ENCODE measurements around the gene BABAM2.

- TF ChIP-seq ZNF704 (tag by site-specific recombination; IDR thresholded peaks at IDR 0.05), result no peak
- no peak for TF ChIP-seq ZNF24 (tag by site-specific recombination; IDR thresholded peaks at IDR 0.05)
- TF ChIP-seq, protein P1, sequence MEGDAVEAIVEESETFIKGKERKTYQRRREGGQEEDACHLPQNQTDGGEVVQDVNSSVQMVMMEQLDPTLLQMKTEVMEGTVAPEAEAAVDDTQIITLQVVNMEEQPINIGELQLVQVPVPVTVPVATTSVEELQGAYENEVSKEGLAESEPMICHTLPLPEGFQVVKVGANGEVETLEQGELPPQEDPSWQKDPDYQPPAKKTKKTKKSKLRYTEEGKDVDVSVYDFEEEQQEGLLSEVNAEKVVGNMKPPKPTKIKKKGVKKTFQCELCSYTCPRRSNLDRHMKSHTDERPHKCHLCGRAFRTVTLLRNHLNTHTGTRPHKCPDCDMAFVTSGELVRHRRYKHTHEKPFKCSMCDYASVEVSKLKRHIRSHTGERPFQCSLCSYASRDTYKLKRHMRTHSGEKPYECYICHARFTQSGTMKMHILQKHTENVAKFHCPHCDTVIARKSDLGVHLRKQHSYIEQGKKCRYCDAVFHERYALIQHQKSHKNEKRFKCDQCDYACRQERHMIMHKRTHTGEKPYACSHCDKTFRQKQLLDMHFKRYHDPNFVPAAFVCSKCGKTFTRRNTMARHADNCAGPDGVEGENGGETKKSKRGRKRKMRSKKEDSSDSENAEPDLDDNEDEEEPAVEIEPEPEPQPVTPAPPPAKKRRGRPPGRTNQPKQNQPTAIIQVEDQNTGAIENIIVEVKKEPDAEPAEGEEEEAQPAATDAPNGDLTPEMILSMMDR (tag by site-specific recombination; IDR thresholded peaks at IDR 0.05), result no peak
- TF ChIP-seq ZNF37A (tag by site-specific recombination; IDR thresholded peaks at IDR 0.05), result no peak
- TF ChIP-seq BCL11A (tag by site-specific recombination; IDR thresholded peaks at IDR 0.05; ENCODE audit: low read depth), result no peak
- TF ChIP-seq, protein P2, sequence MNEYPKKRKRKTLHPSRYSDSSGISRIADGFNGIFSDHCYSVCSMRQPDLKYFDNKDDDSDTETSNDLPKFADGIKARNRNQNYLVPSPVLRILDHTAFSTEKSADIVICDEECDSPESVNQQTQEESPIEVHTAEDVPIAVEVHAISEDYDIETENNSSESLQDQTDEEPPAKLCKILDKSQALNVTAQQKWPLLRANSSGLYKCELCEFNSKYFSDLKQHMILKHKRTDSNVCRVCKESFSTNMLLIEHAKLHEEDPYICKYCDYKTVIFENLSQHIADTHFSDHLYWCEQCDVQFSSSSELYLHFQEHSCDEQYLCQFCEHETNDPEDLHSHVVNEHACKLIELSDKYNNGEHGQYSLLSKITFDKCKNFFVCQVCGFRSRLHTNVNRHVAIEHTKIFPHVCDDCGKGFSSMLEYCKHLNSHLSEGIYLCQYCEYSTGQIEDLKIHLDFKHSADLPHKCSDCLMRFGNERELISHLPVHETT (tag by site-specific recombination; IDR thresholded peaks at IDR 0.05), result no peak
- TF ChIP-seq ZNF239 (tag by site-specific recombination; IDR thresholded peaks at IDR 0.05), result no peak
- no peak for TF ChIP-seq ZNF248 (tag by site-specific recombination; IDR thresholded peaks at IDR 0.05)
- no peak for TF ChIP-seq MYNN (tag by site-specific recombination; IDR thresholded peaks at IDR 0.05; ENCODE audit: borderline replicate concordance)
- no peak for TF ChIP-seq YY1 (tag by site-specific recombination; IDR thresholded peaks at IDR 0.05)
- no peak for TF ChIP-seq FEZF1 (tag by site-specific recombination; IDR thresholded peaks at IDR 0.05)
- TF ChIP-seq, protein P3, sequence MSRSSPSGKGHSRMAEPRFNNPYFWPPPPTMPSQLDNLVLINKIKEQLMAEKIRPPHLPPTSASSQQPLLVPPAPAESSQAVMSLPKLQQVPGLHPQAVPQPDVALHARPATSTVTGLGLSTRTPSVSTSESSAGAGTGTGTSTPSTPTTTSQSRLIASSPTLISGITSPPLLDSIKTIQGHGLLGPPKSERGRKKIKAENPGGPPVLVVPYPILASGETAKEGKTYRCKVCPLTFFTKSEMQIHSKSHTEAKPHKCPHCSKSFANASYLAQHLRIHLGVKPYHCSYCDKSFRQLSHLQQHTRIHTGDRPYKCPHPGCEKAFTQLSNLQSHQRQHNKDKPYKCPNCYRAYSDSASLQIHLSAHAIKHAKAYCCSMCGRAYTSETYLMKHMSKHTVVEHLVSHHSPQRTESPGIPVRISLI (tag by site-specific recombination; IDR thresholded peaks at IDR 0.05), result no peak
- no peak for TF ChIP-seq ZNF302 (tag by site-specific recombination; IDR thresholded peaks at IDR 0.05; ENCODE audit: low read depth)
- no peak for TF ChIP-seq ZNF274 (IDR thresholded peaks at IDR 0.05; ENCODE audit: low read length)
- TF ChIP-seq ZNF274 (tag by site-specific recombination; IDR thresholded peaks at IDR 0.05; ENCODE audit: borderline replicate concordance), result no peak
Measured at GRCh38 chr2:28232295-28232694, 341.8 kb downstream of the BABAM2 start.
